Neural progenitor cell (in vitro differentiated cells): ENCODE data around the gene SLC17A4. TPM values are rescaled to one million over a fixed set of nuclear protein-coding genes. Genes with fewer than 3 reads are reported as not detected.
A peak's percentile ranks its signal among the peaks of the same experiment; 100 is the strongest.

Experiments
- DNase-seq: peaks from one replicate; pipeline ENCODE4 v3.0.0-alpha.2; 2016; ENCODE audit warnings: low spot score
- H2AFZ ChIP-seq: fragments of 200-600 bp; sonication (generic); replicated peaks from 2 replicates; pipeline ENCODE4 v1.6.1; 2016; ENCODE audit warnings: antibody characterized with exemption
- H3F3A ChIP-seq: fragments of 200-600 bp; sonication (generic); 2 replicates; pipeline ENCODE4 v1.6.1; 2016; ENCODE audit warnings: antibody characterized with exemption, low read depth
- H3K27ac ChIP-seq: fragments of 200-600 bp; sonication (generic); 2 replicates; pipeline ENCODE4 v1.5.1; 2016; ENCODE audit warnings: mild to moderate bottlenecking
- H3K27me3 ChIP-seq: fragments of 200-600 bp; sonication (generic); 2 replicates; pipeline ENCODE4 v1.6.1; 2016; ENCODE audit warnings: mild to moderate bottlenecking, moderate library complexity
- H3K36me3 ChIP-seq: fragments of 200-600 bp; sonication (generic); 2 replicates; pipeline ENCODE4 v1.5.1; 2016
- H3K4me1 ChIP-seq: fragments of 200-600 bp; sonication (generic); 2 replicates; pipeline ENCODE4 v1.6.1; 2016; ENCODE audit warnings: mixed run types
- H3K4me2 ChIP-seq: fragments of 200-600 bp; sonication (generic); 2 replicates; pipeline ENCODE4 v1.6.1; 2016
- H3K4me3 ChIP-seq: fragments of 200-600 bp; sonication (generic); 2 replicates; pipeline ENCODE4 v1.5.1; 2016
- H3K79me2 ChIP-seq: fragments of 200-600 bp; sonication (generic); 2 replicates; pipeline ENCODE4 v1.6.1; 2016; ENCODE audit warnings: low read depth
- H3K9ac ChIP-seq: fragments of 200-600 bp; sonication (generic); 2 replicates; pipeline ENCODE4 v1.6.1; 2016
- H3K9me3 ChIP-seq: fragments of 200-600 bp; sonication (generic); 2 replicates; pipeline ENCODE4 v1.5.1; 2016; ENCODE audit warnings: low read depth
- H4K20me1 ChIP-seq: fragments of 200-600 bp; sonication (generic); 2 replicates; pipeline ENCODE4 v1.6.1; 2016; ENCODE audit warnings: low read depth
- H3K27ac Mint-ChIP-seq: 3 replicates; pipeline ENCODE4 v1.8.0; 2021; ENCODE audit warnings: mixed read lengths
- H3K27me3 Mint-ChIP-seq: 2 replicates; pipeline ENCODE4 v1.8.0; 2022; ENCODE audit warnings: low read depth, mild to moderate bottlenecking, inconsistent platforms, moderate library complexity, mixed read lengths; ENCODE audit not compliant: insufficient read depth
- H3K36me3 Mint-ChIP-seq: 3 replicates; pipeline ENCODE4 v1.8.0; 2021; ENCODE audit warnings: mixed read lengths
- H3K4me1 Mint-ChIP-seq: 3 replicates; pipeline ENCODE4 v1.8.0; 2021; ENCODE audit warnings: mixed read lengths
- H3K4me3 Mint-ChIP-seq: 3 replicates; pipeline ENCODE4 v1.8.0; 2021; ENCODE audit warnings: mild to moderate bottlenecking, moderate library complexity, mixed read lengths
- H3K9me3 Mint-ChIP-seq: 3 replicates; pipeline ENCODE4 v1.8.0; 2020; ENCODE audit warnings: mixed read lengths
- EZH2 ChIP-seq: fragments of 200-600 bp; sonication (generic); IDR thresholded peaks from 2 replicates; pipeline ENCODE4 v1.6.1; 2017; ENCODE audit warnings: antibody characterized with exemption, mild to moderate bottlenecking, moderate library complexity
- EZH2phosphoT487 ChIP-seq: fragments of 200-600 bp; sonication (generic); IDR thresholded peaks from 2 replicates; pipeline ENCODE4 v1.6.1; 2017; ENCODE audit warnings: antibody characterized with exemption
- total RNA-seq: library from RNA; depleted of rRNA; stranded (reverse); fragments of >200 nt; gene quantifications from 2 replicates; pipeline ENCODE4 v1.2.3, GENCODE V29; 2015; ENCODE audit warnings: low replicate concordance
- TF ChIP-seq, protein P1 (sequence below): fragments of 200-600 bp; sonication (generic); IDR thresholded peaks from 2 replicates; pipeline ENCODE4 v1.5.1; 2017; ENCODE audit warnings: antibody characterized with exemption, mild to moderate bottlenecking

The SLC17A4 gene
- total RNA-seq, 1 donor from 2014 or later = not detected

DNA sequence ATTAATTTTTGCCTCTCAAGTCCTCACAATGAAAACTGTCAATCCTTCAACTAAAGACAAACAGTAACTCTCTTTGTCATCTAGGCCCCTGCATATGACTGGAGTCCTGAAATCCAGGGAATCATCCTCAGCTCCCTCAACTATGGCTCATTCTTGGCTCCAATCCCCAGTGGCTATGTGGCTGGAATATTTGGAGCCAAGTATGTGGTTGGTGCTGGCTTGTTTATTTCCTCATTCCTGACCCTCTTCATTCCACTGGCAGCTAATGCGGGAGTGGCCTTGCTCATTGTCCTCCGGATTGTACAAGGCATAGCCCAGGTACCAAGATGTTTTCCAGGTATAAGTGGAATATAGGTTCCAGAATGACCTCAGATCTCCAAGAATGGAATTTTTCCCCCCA lies 15.4 kb downstream of the SLC17A4 start:
- Histone ChIP-seq H3K36me3 (no peaks in the 10 kb centered on the region), H4K20me1 (no peaks in the 10 kb centered on the region), H2AFZ (no peak overlapping the region), H3K79me2 (no peaks in the 10 kb centered on the region), H3K27ac (no peak overlapping the region), H3F3A (no peaks in the 10 kb centered on the region), H3K4me3 (no peak overlapping the region), H3K9ac (no peak overlapping the region), H3K4me2 (no peak overlapping the region), H3K27me3 (no peaks in the 10 kb centered on the region), H3K9me3 (no peaks in the 10 kb centered on the region), H3K4me1 (no peaks in the 10 kb centered on the region)
- no peak for DNase-seq
- Mint-ChIP-seq H3K36me3 (no peaks in the 10 kb centered on the region), H3K4me1 (peaks cover 18% of the 10 kb centered on the region), H3K27ac (no peak overlapping the region), H3K9me3 (no peaks in the 10 kb centered on the region), H3K4me3 (no peak overlapping the region), H3K27me3 (peaks cover 9% of the 10 kb centered on the region)
- TF ChIP-seq, protein P1, sequence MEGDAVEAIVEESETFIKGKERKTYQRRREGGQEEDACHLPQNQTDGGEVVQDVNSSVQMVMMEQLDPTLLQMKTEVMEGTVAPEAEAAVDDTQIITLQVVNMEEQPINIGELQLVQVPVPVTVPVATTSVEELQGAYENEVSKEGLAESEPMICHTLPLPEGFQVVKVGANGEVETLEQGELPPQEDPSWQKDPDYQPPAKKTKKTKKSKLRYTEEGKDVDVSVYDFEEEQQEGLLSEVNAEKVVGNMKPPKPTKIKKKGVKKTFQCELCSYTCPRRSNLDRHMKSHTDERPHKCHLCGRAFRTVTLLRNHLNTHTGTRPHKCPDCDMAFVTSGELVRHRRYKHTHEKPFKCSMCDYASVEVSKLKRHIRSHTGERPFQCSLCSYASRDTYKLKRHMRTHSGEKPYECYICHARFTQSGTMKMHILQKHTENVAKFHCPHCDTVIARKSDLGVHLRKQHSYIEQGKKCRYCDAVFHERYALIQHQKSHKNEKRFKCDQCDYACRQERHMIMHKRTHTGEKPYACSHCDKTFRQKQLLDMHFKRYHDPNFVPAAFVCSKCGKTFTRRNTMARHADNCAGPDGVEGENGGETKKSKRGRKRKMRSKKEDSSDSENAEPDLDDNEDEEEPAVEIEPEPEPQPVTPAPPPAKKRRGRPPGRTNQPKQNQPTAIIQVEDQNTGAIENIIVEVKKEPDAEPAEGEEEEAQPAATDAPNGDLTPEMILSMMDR = no peak
- TF ChIP-seq EZH2phosphoT487 (no peak), EZH2 (no peak)

DNA sequence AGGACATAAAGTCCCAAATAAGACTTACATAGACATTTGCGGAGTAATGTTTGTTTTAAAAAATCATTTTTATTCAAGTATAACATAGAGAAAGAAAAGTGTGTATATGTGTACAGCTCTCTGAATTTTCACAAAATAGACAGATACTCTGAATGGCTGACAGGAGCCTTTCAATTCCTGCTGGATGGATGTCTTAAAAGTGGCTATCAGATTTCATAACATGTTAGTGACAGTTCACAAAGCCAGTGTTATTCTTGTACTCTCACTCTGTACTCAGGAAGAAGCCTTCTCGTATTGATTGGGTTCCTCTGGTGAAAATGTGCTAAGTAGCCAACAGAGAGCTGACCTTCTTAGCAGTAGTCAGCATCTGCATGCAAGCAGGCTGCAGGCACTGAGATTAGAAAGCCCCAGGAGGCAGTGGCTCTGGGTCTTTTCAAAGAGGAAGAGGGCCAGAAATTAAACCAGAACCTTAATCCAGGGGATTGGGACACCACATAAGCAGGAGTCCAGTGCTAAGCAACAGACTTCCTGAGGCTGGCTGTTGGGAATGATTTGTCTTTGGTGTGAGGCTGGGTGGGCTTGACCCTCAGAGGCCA lies 19.7 kb downstream of the SLC17A4 start:
- H3K36me3 Mint-ChIP-seq = no peaks in the 10 kb centered on the region
- no peak overlapping the region for H3K27ac ChIP-seq
- no peaks in the 10 kb centered on the region for H4K20me1 ChIP-seq
- H3K9ac ChIP-seq = no peak overlapping the region
- H3K9me3 Mint-ChIP-seq = no peaks in the 10 kb centered on the region
- H2AFZ ChIP-seq = no peak overlapping the region
- H3K9me3 ChIP-seq = no peaks in the 10 kb centered on the region
- H3F3A ChIP-seq = no peaks in the 10 kb centered on the region
- no peak overlapping the region for H3K27ac Mint-ChIP-seq
- no peaks in the 10 kb centered on the region for H3K36me3 ChIP-seq
- no peak overlapping the region for H3K4me3 ChIP-seq
- H3K4me3 Mint-ChIP-seq = no peak overlapping the region
- peaks cover 2% of the 10 kb centered on the region for H3K27me3 Mint-ChIP-seq
- TF ChIP-seq EZH2 (no peak), EZH2phosphoT487 (no peak)
- TF ChIP-seq, protein P1 = no peak
- peaks cover 15% of the 10 kb centered on the region for H3K4me1 Mint-ChIP-seq
- no peaks in the 10 kb centered on the region for H3K79me2 ChIP-seq
- H3K4me1 ChIP-seq = no peaks in the 10 kb centered on the region
- H3K27me3 ChIP-seq = no peaks in the 10 kb centered on the region
- peak; percentile 13 for DNase-seq
- no peak overlapping the region for H3K4me2 ChIP-seq

DNA sequence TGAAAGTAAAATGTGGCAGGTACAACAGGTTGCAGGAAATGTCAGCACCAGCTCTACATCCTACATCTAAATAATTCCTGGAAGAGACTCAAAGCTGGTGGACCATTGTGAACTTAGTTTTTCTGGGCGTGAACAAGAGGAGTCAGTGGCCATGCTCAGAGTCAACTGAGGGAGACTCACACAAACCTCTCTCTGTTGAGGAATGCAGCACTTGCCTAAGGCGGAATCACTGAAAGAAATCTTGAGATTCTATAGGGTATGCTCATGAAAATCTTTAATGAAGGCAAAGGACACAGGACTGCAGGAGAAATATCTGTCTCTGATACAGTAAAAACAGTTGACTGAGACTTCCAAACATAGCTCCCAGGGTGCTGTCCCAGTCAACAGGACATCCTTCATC lies 22.5 kb downstream of the SLC17A4 start:
- no peaks in the 10 kb centered on the region for H3K36me3 ChIP-seq
- H3K4me2 ChIP-seq = no peak overlapping the region
- no peaks in the 10 kb centered on the region for H3K79me2 ChIP-seq
- H2AFZ ChIP-seq = no peak overlapping the region
- H3K4me3 ChIP-seq = no peak overlapping the region
- no peaks in the 10 kb centered on the region for H4K20me1 ChIP-seq
- H3K27ac ChIP-seq = no peak overlapping the region
- no peak for DNase-seq
- Mint-ChIP-seq H3K36me3 (no peaks in the 10 kb centered on the region), H3K27me3 (peaks cover 2% of the 10 kb centered on the region), H3K4me3 (no peak overlapping the region), H3K4me1 (peaks cover 15% of the 10 kb centered on the region), H3K27ac (no peak overlapping the region), H3K9me3 (no peaks in the 10 kb centered on the region)
- no peak overlapping the region for H3K9ac ChIP-seq
- H3F3A ChIP-seq = no peaks in the 10 kb centered on the region
- H3K9me3 ChIP-seq = no peaks in the 10 kb centered on the region
- no peak for TF ChIP-seq EZH2
- TF ChIP-seq, protein P1 = no peak
- TF ChIP-seq EZH2phosphoT487 = no peak
- no peaks in the 10 kb centered on the region for H3K4me1 ChIP-seq
- H3K27me3 ChIP-seq = no peaks in the 10 kb centered on the region
